ENCODE measurements around the gene TAL1.

GRCh38 chr1:47188791-47189785, 42.9 kb downstream of the TAL1 start:
- TF ChIP-seq CTCF (IDR thresholded peaks at IDR 0.05; ENCODE audit: low read length): no peak
- TF ChIP-seq EZH2 (IDR thresholded peaks at IDR 0.05; ENCODE audit: borderline replicate concordance, low read length): no peak

Data from OCI-LY1 (cell line).